Measurements from ENCODE around the gene EIF4ENIF1. TPM values are rescaled to one million over a fixed set of nuclear protein-coding genes. Genes with fewer than 3 reads are reported as not detected.
"Not testable (repeated sequence)": the region's sequence is repeated elsewhere in the genome, so short reads cannot be mapped to it uniquely, and the experiment has no call there.

The EIF4ENIF1 gene
- total RNA-seq, 1 experiment from 2014 or later = 36.3 TPM

- no peak overlapping the region for H2AFZ ChIP-seq (ENCODE audit: low read length)
- no peak for DNase-seq
- H4K8ac ChIP-seq (replicated peaks; ENCODE audit: insufficient read length, low read depth, low read length) = no peak overlapping the region
- H2BK5ac ChIP-seq (ENCODE audit: insufficient read length, low read length) = no peak overlapping the region
- H3K4ac ChIP-seq (ENCODE audit: low read depth, low read length) = no peak overlapping the region
- no peaks in the 10 kb centered on the region for H3K27me3 ChIP-seq (ENCODE audit: insufficient read depth, low read length)
- H3K4me2 ChIP-seq (ENCODE audit: insufficient read depth, insufficient read length, low read length) = no peak overlapping the region
- H3K9me3 ChIP-seq (ENCODE audit: control insufficient read depth, low read depth, low read length) = no peaks in the 10 kb centered on the region
- peaks cover 21 to 22% of the 10 kb centered on the region in 2 experiments for H3K4me1 Mint-ChIP-seq
- no peak for TF ChIP-seq CTCF (conservative IDR thresholded peaks at IDR 0.05)
- no CpG with 5 or more reads among the region's 2 CpGs for WGBS (ENCODE audit: extremely low coverage, insufficient read length, low lambda C conversion rate)
- H2BK15ac ChIP-seq (ENCODE audit: low read depth, low read length) = no peak overlapping the region
- no peak overlapping the region for H3T11ph ChIP-seq (ENCODE audit: low read length)
- H3K36me3 Mint-ChIP-seq (ENCODE audit: insufficient read depth in 1 of 3, low read depth in 3 of 3) = peaks cover 15 to 58% (median 38%) of the 10 kb centered on the region in 3 experiments; a peak in 6 of 7 replicates
- H3K18ac ChIP-seq (ENCODE audit: insufficient read length, low read depth, low read length) = no peak overlapping the region
- peaks cover 4% of the 10 kb centered on the region for H3K27me3 Mint-ChIP-seq (ENCODE audit: low read depth)
- H3K14ac ChIP-seq (ENCODE audit: insufficient read depth, low read length) = no peak overlapping the region
- no peak overlapping the region for H4K5ac ChIP-seq (ENCODE audit: insufficient read length, low read depth, low read length)
- no peak overlapping the region for H2AK5ac ChIP-seq (ENCODE audit: insufficient read length, low read length)
- no peaks in the 10 kb centered on the region for H3K79me1 ChIP-seq (ENCODE audit: insufficient read depth, low read depth, low read length, poor library complexity, severe bottlenecking)
- H2BK120ac ChIP-seq (ENCODE audit: low read depth, low read length, poor library complexity, severe bottlenecking) = no peak overlapping the region
- H3K23me2 ChIP-seq (ENCODE audit: insufficient read length, low read depth, low read length, poor library complexity, severe bottlenecking) = peaks cover 7% of the 10 kb centered on the region
- no peak overlapping the region for H3K27ac Mint-ChIP-seq
- H3K27ac ChIP-seq (ENCODE audit: insufficient read length, low read depth, low read length) = no peak overlapping the region
- no peak overlapping the region for H3K4me3 Mint-ChIP-seq
- H4K91ac ChIP-seq (ENCODE audit: insufficient read length, low read depth, low read length) = no peak overlapping the region
- no peak overlapping the region for H3K56ac ChIP-seq (ENCODE audit: insufficient read length, low read depth, low read length)
- H3K23ac ChIP-seq (ENCODE audit: insufficient read length, low read depth, low read length) = no peak overlapping the region
- H4K20me1 ChIP-seq (ENCODE audit: control insufficient read depth, insufficient read depth, insufficient read length) = no peaks in the 10 kb centered on the region
- H3K4me1 ChIP-seq (ENCODE audit: insufficient read depth, low read length) = no peaks in the 10 kb centered on the region; the same call in 1 of the 2 replicates
- H3K9me3 Mint-ChIP-seq = no peaks in the 10 kb centered on the region
- no peak overlapping the region for H3K9ac ChIP-seq (ENCODE audit: extremely low read depth, insufficient read length, low read length)
- H2BK20ac ChIP-seq (ENCODE audit: low read depth, low read length, poor library complexity, severe bottlenecking) = no peak overlapping the region
- no peaks in the 10 kb centered on the region for H3K79me2 ChIP-seq (ENCODE audit: insufficient read depth, low read length)
- H2BK12ac ChIP-seq (ENCODE audit: insufficient read length, low read depth, low read length) = no peak overlapping the region
These were observed 2.7 kb downstream of the EIF4ENIF1 start for GRCh38 chr22:31486951-31487350.

DNA sequence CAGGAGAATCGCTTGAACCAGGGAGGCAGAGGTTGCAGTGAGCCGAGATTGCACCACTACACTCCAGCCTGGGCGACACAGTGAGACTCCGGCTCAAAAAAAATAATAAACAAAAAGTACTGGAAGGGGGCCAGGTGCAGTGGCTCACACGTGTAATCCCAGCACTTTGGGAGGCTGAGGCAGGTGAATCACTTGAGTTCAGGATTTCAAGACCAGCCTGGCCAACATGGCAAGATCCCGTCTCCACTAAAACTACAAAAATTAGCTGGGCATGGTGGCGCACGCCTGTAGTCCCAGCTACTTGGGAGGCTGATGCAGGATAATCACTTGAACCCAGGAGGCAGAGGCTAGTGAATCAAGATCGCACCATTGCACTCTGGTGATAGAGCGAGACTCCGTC lies 3.3 kb downstream of the EIF4ENIF1 start:
- H3K79me1 ChIP-seq (ENCODE audit: insufficient read depth, low read depth, low read length, poor library complexity, severe bottlenecking); H3K9me3 Mint-ChIP-seq; H3K9me3 ChIP-seq (ENCODE audit: control insufficient read depth, low read depth, low read length); H3K4ac ChIP-seq (ENCODE audit: low read depth, low read length); DNase-seq; H4K5ac ChIP-seq (ENCODE audit: insufficient read length, low read depth, low read length); H3K27me3 Mint-ChIP-seq (ENCODE audit: low read depth); H3K23me2 ChIP-seq (ENCODE audit: insufficient read length, low read depth, low read length, poor library complexity, severe bottlenecking); H2BK120ac ChIP-seq (ENCODE audit: low read depth, low read length, poor library complexity, severe bottlenecking); H3K4me3 Mint-ChIP-seq; H3K56ac ChIP-seq (ENCODE audit: insufficient read length, low read depth, low read length); H3K4me2 ChIP-seq (ENCODE audit: insufficient read depth, insufficient read length, low read length); H2BK15ac ChIP-seq (ENCODE audit: low read depth, low read length); H3K23ac ChIP-seq (ENCODE audit: insufficient read length, low read depth, low read length); H4K20me1 ChIP-seq (ENCODE audit: control insufficient read depth, insufficient read depth, insufficient read length); H2AFZ ChIP-seq (ENCODE audit: low read length); H3T11ph ChIP-seq (ENCODE audit: low read length); H3K27me3 ChIP-seq (ENCODE audit: insufficient read depth, low read length); H3K27ac Mint-ChIP-seq; H2AK5ac ChIP-seq (ENCODE audit: insufficient read length, low read length); H3K27ac ChIP-seq (ENCODE audit: insufficient read length, low read depth, low read length); H3K4me1 ChIP-seq (ENCODE audit: insufficient read depth, low read length); H3K79me2 ChIP-seq (ENCODE audit: insufficient read depth, low read length); H2BK20ac ChIP-seq (ENCODE audit: low read depth, low read length, poor library complexity, severe bottlenecking); H2BK12ac ChIP-seq (ENCODE audit: insufficient read length, low read depth, low read length); H3K14ac ChIP-seq (ENCODE audit: insufficient read depth, low read length); H4K91ac ChIP-seq (ENCODE audit: insufficient read length, low read depth, low read length); H2BK5ac ChIP-seq (ENCODE audit: insufficient read length, low read length); H4K8ac ChIP-seq (replicated peaks; ENCODE audit: insufficient read length, low read depth, low read length); H3K9ac ChIP-seq (ENCODE audit: extremely low read depth, insufficient read length, low read length); H3K18ac ChIP-seq (ENCODE audit: insufficient read length, low read depth, low read length): not testable (repeated sequence)
- Mint-ChIP-seq H3K36me3 (ENCODE audit: insufficient read depth in 1 of 3, low read depth in 3 of 3) (peaks cover 21 to 64% (median 44%) of the 10 kb centered on the region in 3 experiments; a peak in 6 of 7 replicates), H3K4me1 (peaks cover 18% of the 10 kb centered on the region in 2 experiments)
- WGBS (ENCODE audit: extremely low coverage, insufficient read length, low lambda C conversion rate) = no CpG with 5 or more reads among the region's 11 CpGs

Measured in H9 (cell line).